Skeletal muscle satellite cell (primary cell): ENCODE data around the gene MOXD1.
"Not testable (repeated sequence)": the region's sequence is repeated elsewhere in the genome, so short reads cannot be mapped to it uniquely, and the experiment has no call there.

Experiments used
- H3K27me3 ChIP-seq: 2 replicates; pipeline ENCODE4 v1.7.0; 2013; ENCODE audit warnings: low read length; ENCODE audit not compliant: control insufficient read depth, insufficient read depth
- H3K36me3 ChIP-seq: 2 replicates; pipeline ENCODE4 v1.7.0; 2013; ENCODE audit warnings: mild to moderate bottlenecking, control low read depth, low read length; ENCODE audit not compliant: insufficient read depth
- H3K4me1 ChIP-seq: 2 replicates; pipeline ENCODE4 v1.7.0; 2013; ENCODE audit warnings: low read length; ENCODE audit not compliant: control insufficient read depth, insufficient read depth
- H3K4me2 ChIP-seq: 2 replicates; pipeline ENCODE4 v1.7.0; 2013; ENCODE audit warnings: mild to moderate bottlenecking, low read length
- H3K4me3 ChIP-seq: 2 replicates; pipeline ENCODE4 v1.7.0; 2013; ENCODE audit warnings: low read length
- H3K9ac ChIP-seq: 2 replicates; pipeline ENCODE4 v1.7.0; 2013; ENCODE audit warnings: mild to moderate bottlenecking, low read depth, low read length, moderate library complexity
- H3K9me3 ChIP-seq: replicated peaks from 2 replicates; pipeline ENCODE4 v1.7.0; 2013; ENCODE audit warnings: mild to moderate bottlenecking, control low read depth, low read length

The MOXD1 gene

DNA sequence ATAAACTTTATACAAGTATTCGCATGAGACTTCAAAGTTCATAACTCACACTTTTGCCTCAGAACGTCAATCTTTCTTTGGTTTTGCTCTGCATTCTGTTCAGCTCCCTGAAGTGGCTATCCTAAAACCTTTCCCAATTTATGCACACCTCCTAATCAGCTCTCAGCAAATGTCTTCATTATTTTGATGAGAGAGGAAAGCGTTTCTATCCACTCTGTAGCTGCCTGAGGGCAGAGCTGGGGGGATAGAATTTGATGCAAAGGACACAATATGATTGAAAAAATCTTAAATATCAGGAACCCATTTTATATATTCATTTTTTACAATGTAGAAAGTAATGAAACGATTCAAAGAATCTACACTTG, 66.8 kb downstream of the MOXD1 start:
- H3K36me3 ChIP-seq, result no peaks in the 10 kb centered on the region
- H3K4me2 ChIP-seq, result peak overlapping the region; percentile 69
- H3K9me3 ChIP-seq, result no peaks in the 10 kb centered on the region
- H3K4me1 ChIP-seq, result peaks cover 17% of the 10 kb centered on the region
- peak overlapping the region; percentile 42 for H3K4me3 ChIP-seq
- H3K9ac ChIP-seq, result peak overlapping the region; percentile 52
- no peaks in the 10 kb centered on the region for H3K27me3 ChIP-seq

DNA sequence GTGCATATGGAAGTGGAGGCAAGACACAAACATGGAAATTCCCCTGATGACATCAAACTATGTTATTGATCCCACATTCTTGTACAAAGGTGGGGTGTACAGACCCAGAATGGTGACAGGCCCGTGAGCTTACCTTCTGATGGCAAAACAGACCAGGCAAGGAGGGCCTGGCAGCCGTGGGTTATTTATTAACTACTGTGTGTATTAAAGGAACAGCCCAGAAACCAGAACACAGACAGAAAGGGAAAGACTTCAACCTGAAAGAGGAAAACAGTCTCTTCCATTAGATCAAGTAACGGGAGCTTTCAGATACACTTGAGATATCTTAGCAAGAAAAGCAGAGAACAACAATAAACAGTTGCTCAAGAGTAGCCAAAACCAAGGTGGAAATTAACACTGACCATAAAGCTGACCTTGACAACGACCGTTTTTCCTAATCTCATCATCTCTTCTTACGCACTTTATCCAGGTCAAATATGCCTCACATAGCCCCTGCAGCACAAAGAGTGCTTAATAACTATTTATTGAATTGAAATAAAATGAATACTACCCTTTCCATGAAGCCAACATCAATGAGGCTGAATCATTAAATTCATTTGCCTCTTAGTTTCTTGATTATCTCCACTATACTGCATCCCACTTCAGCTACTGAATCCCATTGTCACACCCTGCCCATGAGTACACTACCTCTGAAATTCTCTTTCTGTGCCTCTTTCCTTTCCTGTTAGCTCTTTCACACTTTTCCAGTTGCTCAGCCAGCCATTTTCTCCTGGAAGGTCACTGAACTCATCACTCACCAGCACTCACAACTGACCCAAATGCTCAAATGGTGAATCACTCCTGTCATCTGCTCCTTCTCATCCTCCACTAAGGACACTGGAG, 67.4 kb downstream of the MOXD1 start:
- Histone ChIP-seq H3K4me1 (peaks cover 17% of the 10 kb centered on the region), H3K4me3 (no peak overlapping the region), H3K4me2 (peak overlapping the region; percentile 69), H3K27me3 (no peaks in the 10 kb centered on the region), H3K9ac (no peak overlapping the region), H3K36me3 (no peaks in the 10 kb centered on the region), H3K9me3 (no peaks in the 10 kb centered on the region)

DNA sequence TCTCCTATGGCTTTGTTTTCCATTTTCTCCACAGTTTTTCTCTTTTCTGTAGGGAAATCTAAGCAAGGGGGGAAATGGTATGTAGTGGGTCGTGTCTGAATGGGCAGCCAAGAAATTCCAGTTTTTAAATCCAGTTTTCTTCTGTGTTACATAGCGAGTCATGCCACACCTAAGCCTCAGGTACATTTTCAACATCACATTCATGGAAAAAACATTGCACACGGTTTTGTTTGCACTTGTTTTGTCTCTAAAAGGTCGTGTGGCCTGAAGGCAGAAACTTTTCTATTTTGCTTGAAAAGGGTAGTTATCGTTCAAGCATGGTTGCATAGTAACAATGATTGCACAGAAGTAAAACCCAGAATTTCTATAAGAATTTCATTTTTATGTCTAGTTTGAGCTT, 70.5 kb downstream of the MOXD1 start:
- Histone ChIP-seq H3K27me3 (no peaks in the 10 kb centered on the region), H3K9me3 (no peaks in the 10 kb centered on the region), H3K4me3 (no peak overlapping the region), H3K36me3 (no peaks in the 10 kb centered on the region), H3K4me1 (peaks cover 17% of the 10 kb centered on the region), H3K9ac (no peak overlapping the region), H3K4me2 (no peak overlapping the region)

DNA sequence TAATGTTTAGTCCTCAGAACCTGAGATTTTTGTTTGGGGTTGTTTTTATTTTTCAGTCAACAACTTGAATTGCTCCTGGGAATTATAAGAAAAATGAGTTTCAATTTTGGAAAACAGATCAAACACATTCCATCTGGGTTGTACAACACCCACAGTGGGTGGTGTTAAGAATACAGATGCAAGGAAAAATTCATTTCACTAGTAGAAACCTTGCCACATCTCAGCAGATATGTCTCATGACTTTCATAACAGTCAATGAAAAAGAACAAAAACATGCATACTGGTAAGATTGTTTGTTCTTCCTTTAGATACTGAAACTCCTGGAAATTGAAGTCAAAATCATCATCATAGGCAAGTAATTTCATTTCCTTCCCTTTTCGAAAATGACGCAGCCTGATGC, 78.9 kb downstream of the MOXD1 start:
- H3K4me3 ChIP-seq, result no peak overlapping the region
- no peaks in the 10 kb centered on the region for H3K36me3 ChIP-seq
- H3K4me1 ChIP-seq, result peaks cover 6% of the 10 kb centered on the region
- no peaks in the 10 kb centered on the region for H3K9me3 ChIP-seq
- no peaks in the 10 kb centered on the region for H3K27me3 ChIP-seq
- no peak overlapping the region for H3K4me2 ChIP-seq
- no peak overlapping the region for H3K9ac ChIP-seq

DNA sequence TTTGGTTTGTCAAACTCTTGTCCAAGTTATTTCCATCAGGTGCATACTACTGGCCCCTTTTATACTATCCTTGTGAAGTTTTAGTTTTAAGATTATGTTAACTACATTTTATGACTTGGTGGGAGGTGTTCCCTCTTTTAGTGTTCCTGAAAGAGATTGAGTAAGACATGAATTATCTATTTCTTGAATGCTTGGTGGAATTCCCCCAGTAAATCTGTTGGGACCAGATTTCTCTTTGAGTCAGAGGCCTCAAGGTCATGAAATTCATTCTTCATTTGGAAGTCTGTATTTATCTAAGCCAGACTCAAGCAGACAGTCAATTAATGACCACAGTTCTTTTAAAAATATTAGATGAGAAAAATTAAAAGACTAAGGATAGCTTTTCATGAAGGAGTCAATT, 81.3 kb downstream of the MOXD1 start:
- peaks cover 6% of the 10 kb centered on the region for H3K4me1 ChIP-seq
- H3K4me3 ChIP-seq, result no peak overlapping the region
- no peaks in the 10 kb centered on the region for H3K36me3 ChIP-seq
- no peak overlapping the region for H3K9ac ChIP-seq
- H3K9me3 ChIP-seq, result no peaks in the 10 kb centered on the region
- H3K27me3 ChIP-seq, result no peaks in the 10 kb centered on the region
- no peak overlapping the region for H3K4me2 ChIP-seq

DNA sequence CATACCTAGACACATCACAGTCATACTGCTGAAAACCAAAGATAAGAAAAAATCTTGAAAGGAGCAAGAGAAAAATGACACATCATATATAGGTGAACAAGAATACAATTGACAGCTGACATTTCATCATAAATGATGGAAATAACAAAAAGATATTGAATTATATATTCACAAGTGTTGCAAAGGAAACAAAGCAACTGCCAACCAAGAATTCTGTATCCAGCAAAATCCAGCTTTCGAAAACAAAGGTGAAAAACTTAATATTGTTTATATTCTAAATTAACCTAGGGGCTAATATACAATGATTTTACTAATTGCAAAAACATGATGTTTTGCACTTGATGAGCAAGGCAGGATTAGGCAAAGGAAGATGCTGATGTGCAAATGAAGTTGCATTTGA, 84.3 kb downstream of the MOXD1 start:
- no peak overlapping the region for H3K4me3 ChIP-seq
- no peak overlapping the region for H3K9ac ChIP-seq
- no peaks in the 10 kb centered on the region for H3K27me3 ChIP-seq
- no peaks in the 10 kb centered on the region for H3K9me3 ChIP-seq
- H3K4me1 ChIP-seq, result peaks cover 3% of the 10 kb centered on the region
- H3K4me2 ChIP-seq, result no peak overlapping the region
- H3K36me3 ChIP-seq, result no peaks in the 10 kb centered on the region

DNA sequence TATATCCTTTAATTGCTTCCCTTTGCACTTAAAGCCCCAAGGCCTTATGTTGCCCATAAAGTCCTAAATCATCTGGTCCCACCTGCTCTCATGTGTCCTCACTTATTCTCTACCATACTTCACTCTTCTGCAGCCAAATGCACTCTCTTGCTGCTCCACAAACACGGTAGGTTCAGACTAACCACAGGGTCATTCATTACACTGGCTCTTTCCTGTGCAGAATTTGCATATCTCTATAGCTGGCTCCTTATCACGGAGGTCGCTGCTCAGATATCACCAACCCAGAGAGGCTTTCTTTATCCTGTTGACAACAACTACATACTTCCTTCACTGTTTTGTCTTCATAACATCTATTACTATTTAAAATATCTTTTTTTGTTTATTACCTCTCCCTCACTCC, 86.8 kb downstream of the MOXD1 start:
- Histone ChIP-seq H3K36me3 (no peaks in the 10 kb centered on the region), H3K4me1 (no peaks in the 10 kb centered on the region), H3K4me2 (no peak overlapping the region), H3K9ac (no peak overlapping the region), H3K4me3 (no peak overlapping the region), H3K9me3 (no peaks in the 10 kb centered on the region), H3K27me3 (no peaks in the 10 kb centered on the region)

DNA sequence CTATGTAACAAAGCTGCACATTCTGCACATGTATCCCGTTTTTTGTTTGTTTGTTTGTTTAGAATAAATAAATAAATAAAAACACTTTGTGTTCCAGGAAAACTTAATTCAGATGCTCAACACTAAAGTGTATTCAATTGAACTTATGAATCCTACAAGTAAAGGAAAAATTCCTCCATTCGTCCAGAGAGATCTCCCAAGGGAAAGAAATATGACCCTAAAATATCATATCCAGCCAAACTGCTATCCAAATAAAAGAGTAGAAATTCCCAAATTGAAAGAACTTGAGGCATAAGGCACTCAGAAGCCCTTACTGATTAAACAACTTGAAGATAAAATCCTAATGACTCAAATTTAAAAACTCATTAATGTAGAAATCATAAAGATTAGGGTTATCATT, 90.4 kb downstream of the MOXD1 start:
- Histone ChIP-seq H3K4me2 (no peak overlapping the region), H3K36me3 (no peaks in the 10 kb centered on the region), H3K4me1 (no peaks in the 10 kb centered on the region), H3K9me3 (peaks cover 3% of the 10 kb centered on the region), H3K27me3 (no peaks in the 10 kb centered on the region), H3K9ac (no peak overlapping the region), H3K4me3 (no peak overlapping the region)

DNA sequence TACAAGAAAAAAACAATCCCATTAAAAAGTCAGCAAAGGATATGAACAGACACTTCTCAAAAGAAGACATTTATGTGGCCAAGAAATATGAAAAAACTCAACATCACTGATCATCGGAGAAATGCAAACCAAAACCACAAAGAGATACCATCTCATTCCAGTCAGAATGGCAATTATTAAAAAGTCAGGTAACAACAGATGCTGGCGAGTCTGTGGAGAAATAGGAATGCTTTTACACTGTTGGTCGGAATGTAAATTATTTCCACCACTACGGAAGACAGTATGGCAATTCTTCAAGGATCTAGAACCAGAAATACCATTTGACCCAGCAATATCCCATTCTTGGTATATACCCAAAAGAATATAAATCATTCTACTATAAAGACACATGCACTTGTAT, 91.1 kb downstream of the MOXD1 start:
- not testable (repeated sequence) for H3K9ac ChIP-seq, H3K4me3 ChIP-seq, H3K9me3 ChIP-seq, H3K36me3 ChIP-seq, H3K4me1 ChIP-seq, H3K4me2 ChIP-seq, H3K27me3 ChIP-seq

DNA sequence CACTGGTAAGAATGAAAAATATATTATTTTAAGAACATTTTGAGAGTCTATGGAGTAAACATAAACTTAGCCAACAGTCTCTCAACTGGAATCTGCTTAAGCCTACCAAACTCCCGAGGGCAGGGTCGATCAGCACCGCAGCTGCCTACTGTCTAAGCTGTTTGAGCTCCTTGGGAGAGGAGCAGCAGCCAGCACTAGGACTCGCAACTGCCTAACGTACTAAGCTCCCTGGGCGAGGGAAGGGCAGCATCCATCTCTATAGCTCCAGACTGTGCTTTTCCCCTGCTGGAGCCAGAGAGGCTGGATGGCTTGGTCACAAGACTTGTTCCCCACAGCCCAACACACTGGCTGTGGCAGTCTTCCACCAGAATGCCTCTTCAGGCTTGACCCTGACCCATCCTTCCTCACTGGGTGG, 96.4 kb downstream of the MOXD1 start:
- Histone ChIP-seq H3K27me3 (no peaks in the 10 kb centered on the region), H3K9me3 (peaks cover 3% of the 10 kb centered on the region), H3K4me3 (no peak overlapping the region), H3K9ac (no peak overlapping the region), H3K4me2 (no peak overlapping the region), H3K4me1 (no peaks in the 10 kb centered on the region), H3K36me3 (no peaks in the 10 kb centered on the region)

DNA sequence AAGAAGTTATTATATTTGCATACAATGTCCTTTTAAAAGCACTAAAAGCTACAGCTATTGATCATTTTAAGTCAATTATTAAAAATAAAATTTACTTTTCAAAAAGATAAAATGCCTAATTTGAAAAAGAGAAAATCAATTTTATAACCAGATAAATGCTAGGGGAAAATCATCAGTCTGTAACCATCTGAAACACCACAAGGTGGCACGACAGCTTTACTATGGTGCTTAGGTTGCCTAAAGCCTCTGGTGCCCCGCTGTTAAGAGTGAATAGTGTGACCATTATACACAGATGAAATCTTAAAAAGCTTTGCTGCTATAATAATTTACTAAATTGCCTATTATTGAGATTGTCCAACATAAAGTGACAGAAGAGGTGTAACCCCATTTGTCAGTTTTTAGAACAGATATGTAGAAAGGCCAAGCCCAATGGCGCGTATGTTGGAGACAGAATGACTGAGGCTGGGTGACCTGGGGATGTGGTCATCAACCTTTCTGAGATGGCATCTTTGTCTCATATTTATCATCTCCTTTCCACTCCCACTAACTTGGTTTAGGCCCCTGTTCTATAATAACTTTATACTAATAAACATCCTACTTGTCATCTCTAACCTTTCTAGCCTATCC, 100.8 kb downstream of the MOXD1 start:
- Histone ChIP-seq H3K27me3 (no peaks in the 10 kb centered on the region), H3K9me3 (no peaks in the 10 kb centered on the region), H3K4me1 (no peaks in the 10 kb centered on the region), H3K4me3 (no peak overlapping the region), H3K9ac (no peak overlapping the region), H3K36me3 (no peaks in the 10 kb centered on the region), H3K4me2 (no peak overlapping the region)
